HPDE6-E6E7 (cell line): ENCODE results near the gene SON.
A peak's percentile ranks its signal among the peaks of the same experiment; 100 is the strongest.
"Not testable (repeated sequence)": the region's sequence is repeated elsewhere in the genome, so short reads cannot be mapped to it uniquely, and the experiment has no call there.

Experiments
- DNase-seq: peaks from one replicate; pipeline ENCODE4 v3.0.0; 2011; ENCODE audit warnings: missing footprints; ENCODE audit errors: extremely low spot score

SON gene, protein sequence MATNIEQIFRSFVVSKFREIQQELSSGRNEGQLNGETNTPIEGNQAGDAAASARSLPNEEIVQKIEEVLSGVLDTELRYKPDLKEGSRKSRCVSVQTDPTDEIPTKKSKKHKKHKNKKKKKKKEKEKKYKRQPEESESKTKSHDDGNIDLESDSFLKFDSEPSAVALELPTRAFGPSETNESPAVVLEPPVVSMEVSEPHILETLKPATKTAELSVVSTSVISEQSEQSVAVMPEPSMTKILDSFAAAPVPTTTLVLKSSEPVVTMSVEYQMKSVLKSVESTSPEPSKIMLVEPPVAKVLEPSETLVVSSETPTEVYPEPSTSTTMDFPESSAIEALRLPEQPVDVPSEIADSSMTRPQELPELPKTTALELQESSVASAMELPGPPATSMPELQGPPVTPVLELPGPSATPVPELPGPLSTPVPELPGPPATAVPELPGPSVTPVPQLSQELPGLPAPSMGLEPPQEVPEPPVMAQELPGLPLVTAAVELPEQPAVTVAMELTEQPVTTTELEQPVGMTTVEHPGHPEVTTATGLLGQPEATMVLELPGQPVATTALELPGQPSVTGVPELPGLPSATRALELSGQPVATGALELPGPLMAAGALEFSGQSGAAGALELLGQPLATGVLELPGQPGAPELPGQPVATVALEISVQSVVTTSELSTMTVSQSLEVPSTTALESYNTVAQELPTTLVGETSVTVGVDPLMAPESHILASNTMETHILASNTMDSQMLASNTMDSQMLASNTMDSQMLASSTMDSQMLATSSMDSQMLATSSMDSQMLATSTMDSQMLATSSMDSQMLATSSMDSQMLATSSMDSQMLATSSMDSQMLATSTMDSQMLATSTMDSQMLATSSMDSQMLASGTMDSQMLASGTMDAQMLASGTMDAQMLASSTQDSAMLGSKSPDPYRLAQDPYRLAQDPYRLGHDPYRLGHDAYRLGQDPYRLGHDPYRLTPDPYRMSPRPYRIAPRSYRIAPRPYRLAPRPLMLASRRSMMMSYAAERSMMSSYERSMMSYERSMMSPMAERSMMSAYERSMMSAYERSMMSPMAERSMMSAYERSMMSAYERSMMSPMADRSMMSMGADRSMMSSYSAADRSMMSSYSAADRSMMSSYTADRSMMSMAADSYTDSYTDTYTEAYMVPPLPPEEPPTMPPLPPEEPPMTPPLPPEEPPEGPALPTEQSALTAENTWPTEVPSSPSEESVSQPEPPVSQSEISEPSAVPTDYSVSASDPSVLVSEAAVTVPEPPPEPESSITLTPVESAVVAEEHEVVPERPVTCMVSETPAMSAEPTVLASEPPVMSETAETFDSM (N-terminal part only)

DNA sequence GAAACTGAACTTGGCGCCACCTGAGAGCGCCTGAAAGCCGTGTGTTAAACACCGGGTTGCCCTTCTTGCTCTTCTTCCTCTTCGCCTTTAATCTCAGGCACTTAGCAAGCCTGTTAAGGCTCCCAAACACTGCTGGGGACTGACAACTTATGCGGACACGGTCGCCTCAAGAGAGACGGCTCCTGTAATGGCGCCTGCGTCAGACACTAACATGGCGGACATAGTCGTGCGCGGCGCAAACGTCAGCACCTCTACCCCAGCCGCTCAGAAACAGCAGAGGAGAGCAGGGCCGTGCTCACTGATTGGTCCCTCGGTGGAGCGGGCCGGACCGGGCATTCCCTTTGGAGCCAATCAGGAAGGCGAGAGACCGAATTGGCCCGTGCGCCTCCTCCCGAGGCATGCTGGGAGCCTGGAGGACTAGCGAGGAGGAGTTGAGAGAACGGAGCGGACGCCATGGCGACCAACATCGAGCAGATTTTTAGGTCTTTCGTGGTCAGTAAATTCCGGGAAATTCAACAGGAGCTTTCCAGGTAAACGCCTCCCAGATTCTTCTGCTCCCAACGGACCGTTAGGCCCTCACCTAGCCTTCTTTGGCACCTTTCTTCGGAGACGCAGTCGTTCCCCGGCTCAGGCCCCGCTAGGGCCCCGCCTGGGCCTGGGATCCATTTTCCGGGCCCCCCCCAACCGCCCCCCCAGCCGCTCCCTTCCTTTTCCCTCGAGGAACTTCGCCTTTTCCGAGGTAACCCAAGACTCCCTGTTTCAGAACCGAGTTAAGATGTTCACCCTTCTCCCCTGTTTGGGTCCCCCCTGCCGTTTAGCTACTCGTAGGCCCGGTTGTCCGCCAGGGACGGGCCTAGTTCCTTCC, at the start of gene SON:
Gene SON (plus strand): TSS at position 399 of the 865 bp plus-strand sequence. CDS start 55 bp downstream, at position 454.
- peak; percentile 94 for DNase-seq

DNA sequence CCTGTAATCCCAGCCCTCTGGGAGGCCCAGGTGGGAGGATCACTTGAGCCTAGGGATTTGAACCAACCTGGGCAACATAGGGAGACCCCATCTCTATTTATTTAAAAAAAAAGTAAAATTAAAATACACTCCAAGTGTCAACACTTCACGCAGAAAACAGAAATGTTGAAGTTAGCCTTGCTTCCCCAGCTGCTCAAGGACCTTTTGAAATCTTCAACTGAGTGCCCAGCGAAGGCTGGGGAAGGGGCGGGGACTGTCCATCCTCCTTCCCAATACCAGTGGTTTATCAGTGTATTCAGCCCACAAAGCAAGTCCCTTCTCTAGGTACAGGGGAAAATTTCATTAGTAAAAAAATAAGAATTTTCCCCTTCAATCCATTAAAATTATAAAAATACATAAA, 49.1 kb upstream of the SON start:
- DNase-seq = no peak

DNA sequence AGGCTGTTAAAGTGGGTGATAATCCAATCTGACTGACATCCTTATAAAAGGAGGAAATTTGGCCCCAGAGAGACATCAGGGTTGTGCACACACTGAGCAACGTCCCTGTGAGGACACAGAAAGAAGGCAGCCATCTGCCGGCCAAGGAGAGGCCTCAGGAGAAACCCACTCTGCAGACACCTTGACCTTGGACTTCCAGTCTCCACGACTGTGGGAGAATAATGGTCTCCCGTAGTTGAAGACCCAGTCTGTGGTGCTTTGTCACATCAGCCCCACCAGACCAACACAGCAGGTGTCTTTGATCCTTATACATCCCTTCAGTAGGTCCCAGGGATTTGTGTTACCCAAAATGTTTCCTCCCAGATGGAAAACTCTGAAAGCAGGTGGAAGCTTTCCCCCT, 47.1 kb upstream of the SON start:
- no peak for DNase-seq

DNA sequence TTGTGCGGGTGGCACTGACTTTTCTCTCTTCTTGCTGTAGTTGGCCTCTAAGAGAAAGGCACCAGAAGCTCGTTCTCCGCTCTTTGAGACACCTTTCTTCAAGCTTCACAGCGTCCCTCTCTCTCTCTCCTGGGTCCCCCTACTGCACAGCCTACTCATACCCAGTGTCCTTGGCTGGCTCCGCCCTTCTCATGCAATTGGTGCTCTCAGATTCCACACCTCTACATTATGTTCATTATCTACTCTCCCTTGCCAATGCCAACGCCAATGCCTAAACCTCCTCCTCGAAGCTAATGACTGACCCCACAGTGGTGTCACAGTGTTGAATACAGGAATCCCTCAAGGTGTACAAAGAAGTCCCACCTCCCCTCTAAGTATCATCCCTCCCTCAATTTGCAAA, 46.5 kb upstream of the SON start:
- DNase-seq = no peak

DNA sequence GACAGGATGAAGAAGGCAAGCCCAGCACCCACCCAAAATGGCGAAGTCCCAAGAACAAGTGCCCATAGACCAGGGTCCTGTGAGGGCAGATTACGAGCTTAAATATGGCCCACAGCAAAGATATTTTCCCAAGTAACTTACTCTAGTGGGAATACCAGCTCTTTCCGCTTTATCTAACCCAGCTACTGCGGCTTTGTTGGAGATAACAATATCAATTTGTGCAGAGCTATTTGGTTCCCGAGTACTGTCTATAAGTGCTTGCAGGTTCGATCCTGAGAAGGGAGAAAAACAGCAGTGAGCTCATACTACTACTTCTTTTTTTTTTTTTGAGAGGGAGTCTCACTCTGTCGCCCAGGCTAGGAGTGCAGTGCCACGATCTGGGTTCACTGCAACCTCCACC, 37.0 kb upstream of the SON start:
- DNase-seq = no peak

DNA sequence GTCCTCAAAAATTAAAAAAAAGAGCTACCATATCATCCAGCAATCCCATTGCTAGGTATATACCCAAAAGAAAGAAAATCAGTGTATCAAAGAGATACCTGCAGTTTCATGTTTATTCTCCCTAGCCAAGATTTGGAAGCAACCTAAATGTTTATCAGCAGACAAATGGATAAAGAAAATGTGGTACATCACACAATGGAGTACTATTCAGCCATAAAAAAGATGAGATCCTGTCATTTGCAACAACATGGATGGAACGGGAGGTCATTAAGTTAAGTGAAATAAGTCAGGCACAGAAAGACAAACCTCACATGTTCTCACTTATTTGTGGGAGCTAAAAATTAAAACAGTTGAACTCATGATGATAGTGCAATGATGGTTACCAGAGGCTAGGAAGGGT, 35.8 kb upstream of the SON start:
- DNase-seq = not testable (repeated sequence)

DNA sequence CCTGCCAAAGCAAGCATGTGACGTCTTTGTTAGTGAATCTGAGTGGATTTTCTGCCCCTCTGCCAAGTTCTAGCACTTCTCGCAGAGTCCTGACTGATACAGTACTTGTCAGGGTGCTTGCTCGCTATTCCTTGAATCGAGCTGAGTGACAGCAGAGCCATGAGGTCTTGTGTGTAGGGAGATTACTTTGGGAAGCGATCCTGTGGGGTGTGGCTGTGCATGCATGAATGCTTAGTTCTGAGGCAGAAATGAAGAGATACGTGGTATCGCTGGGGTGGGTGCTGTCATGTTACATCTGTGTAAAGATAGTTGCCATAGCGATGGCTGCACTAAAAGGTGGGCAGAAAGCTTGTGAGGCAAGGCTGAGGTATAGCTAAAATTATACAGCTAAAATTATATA, 32.0 kb upstream of the SON start:
- DNase-seq = no peak

DNA sequence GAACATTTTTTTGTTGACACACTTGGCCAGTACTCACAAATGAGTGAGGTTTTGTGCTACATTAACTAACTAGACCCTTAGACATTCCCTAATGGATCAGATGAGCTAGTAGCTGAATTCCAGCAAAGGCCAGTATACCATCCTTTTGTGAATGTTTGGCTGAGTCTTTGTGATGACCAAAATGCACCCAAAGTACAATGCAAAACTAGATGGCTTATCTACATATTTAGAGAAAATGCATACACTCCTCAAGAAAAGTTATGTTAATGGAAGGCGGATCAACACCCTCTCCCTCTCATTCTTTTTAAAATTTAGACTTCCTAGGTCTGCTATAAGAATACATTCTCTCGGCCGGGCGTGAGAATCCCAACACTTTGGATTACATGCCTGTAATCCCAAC, 31.2 kb upstream of the SON start:
- DNase-seq = no peak

DNA sequence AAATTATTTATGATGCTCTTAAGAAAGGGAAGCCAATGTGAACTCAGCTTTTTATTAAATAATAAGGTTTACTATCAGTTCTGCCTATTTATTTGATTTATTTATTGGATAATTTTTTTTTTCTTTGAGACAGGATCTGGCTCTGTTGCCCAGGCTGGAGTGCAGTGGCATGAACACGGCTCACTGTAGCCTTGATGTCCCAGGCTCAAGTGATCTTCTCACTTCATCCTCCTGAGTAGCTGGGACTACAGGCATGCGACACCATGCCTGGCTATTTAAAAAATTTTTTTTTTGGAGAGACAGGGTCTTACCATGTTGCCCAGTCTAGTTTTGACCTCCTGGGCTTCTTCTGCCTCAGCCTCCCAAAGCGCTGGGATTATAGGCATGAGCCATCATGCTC, 30.4 kb upstream of the SON start:
- no peak for DNase-seq

DNA sequence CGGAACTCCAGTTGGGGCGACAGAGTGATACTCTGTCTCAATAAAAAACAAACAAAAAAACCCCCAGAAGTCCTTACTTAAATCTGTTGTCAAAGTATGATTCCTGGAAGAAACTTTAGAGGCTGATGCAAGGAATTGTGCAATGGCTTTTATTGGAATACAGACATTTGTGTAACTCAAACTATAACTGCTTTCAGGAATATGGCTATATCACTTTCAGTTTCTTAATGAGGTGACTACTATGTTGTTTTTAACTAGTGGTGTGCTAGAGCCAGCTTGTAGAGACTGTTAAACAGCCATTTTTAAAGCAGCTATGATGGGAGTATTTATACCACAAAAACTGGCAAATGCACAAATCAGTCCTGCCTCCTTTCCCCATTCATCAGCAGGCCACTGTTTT, 28.6 kb upstream of the SON start:
- no peak for DNase-seq

DNA sequence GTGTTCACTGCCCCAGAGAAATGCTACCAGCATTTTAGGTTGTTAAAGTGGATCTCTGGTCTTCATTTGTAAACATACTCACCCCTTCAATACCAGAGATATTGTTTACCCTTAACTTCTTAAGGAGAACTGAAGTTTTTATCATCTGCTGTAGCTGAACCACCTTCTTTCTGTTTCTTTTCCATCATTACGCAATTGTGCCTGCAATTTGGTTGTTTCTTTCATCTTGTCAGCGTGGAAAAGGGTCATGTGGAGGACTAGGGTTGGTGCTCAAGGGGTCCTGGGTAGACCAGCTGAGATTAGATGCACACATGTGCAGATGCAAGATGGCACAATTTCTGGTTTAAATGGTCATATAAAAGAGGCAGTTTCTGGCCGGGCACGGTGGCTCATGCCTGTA, 23.9 kb upstream of the SON start:
- no peak for DNase-seq

DNA sequence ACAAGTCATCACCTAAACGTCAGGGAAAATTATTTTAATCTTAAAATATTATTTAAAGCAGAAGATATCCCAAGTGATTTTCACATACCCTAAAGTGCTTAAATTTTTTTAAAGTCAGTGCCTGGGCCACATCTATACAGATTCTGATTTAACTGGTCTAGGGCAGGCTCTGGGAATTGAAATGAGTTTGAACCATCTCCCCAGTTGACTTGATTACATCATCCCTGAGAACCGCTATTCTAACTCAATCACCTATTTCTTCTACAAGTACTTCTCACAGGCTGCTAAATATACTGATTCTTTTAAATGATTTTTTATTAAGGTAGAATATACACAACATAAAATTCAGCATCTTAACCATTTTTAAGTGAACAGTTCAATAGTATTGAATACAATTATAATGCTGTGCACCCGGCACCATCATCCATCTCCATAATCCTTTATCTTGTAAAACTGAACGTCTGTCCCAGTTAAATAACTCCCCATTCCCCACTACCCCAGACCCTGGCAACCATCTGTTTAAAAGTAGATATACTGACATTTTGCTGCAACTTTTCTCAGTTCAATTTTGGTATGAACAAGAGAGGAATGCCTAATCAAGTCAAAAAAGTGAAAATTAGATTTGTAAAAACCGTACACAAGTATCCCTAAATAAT, 20.4 kb upstream of the SON start:
- no peak for DNase-seq

DNA sequence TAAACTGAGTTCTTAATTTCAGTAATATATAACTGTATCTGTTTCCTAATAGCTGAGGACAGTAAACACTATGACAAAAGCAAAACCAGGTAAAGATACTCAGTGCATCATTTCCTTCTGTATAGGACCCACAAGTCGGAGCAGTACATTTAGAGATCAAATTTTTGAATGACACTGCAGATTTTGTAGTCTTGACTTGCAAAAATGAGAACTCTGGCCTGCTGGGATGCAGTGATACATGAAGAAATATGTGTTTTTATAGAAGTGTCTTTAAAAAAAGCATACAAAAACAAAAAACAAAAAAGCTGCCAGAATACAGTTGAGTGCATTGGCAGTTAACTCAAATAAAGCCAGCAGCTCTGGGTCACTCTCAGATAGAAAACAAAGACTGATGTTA, 19.9 kb upstream of the SON start:
- DNase-seq = no peak

DNA sequence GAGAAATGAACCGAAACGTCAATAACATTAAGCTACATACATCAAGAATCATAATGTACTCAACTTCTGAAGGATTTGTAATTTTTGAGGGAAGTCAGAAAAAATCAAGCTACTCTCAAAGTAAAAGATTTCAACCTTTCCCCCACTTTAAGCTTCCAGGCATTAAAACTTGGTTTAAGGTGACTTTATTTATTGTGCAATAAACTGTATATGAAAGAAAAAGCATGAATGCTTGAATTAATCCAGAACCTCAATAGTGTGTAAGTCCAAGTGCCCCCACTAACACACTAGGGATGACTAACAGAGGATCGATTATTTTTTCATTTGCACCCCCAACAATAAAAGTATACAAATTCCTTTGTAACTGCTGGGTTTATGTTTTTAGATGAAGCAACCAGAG, 11.8 kb upstream of the SON start:
- no peak for DNase-seq

DNA sequence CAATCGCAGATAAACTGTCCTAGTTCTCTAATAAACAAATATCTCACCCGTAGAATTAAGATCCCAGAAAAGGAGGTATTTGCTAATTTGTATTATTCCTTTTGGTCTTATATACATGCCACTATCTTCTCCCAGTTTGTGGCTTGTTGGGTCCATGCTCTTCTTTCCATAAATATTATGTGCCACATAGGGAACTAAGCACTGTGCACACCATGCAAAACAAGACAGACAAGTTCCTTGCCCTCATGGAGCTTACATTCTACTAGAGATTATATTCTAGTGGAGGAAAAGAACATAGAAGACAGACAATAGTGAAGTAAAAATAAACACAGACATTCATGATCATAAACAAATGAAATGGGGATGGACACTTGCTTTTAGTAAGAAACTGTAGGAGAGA, 5.6 kb upstream of the SON start:
- DNase-seq = no peak

DNA sequence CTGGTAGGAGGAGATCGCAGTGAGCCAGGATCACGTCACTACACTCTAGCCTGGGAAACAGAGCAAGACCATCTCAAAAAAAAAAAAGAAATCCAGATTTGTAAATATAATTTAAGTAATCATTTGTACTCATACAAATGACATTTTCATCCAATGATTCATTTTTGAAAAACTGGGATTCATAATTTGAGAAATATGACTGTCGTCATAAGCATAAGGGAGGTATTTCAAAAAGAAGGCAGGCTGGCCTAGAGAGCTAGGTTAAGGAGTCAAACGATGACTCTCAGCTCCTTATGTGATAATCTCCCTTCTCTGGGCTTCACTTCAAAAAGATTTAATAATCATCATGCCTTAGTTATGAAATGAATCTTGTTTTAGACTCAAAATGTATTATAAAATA, 3.2 kb upstream of the SON start:
- no peak for DNase-seq

DNA sequence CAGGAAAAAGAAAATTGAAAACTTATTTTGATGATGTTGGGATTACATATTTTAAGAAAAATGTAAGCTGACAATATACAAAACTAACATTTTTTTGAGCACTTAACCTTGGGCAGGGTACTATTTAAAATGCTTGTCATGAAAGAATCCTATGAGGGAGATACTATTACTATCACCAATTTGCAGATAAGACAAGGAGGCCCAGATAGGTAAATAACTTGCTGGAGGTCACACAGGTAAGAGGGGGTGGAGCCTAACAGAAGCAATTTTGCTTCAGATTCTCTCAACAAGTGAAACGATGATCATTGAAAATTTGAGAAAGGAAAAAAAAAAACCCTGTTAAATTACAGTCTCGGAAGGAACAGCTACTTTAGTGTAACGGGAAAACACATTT, 2.1 kb upstream of the SON start:
- DNase-seq = no peak

DNA sequence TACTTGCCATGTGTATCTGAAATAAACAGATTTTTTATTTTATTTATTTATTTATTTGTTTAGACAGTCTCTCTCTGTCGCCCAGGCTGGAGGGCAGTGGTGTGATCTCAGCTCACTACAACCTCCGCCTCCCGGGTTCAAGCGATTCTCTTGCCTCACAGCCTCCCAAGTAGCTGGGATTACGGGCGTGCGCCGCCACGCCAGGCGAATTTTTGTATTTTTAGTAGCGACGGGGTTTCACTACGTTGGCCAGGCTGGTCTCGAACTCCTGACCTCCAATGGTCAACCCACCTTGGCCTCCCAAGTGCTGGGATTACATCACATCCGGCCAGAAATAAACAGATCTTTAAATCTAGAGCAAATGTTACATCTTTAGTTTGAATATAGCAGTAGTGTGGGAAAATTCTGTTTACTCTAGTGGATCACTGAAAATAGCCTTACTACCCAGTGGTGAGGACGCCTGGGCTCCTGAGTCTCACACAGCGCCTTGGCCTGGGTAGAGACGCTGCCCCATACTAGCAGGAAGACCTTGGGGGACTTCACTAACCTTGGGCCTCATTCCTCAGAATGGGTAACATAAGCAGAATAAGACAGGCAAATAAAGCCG, 1.6 kb upstream of the SON start:
- no peak for DNase-seq

DNA sequence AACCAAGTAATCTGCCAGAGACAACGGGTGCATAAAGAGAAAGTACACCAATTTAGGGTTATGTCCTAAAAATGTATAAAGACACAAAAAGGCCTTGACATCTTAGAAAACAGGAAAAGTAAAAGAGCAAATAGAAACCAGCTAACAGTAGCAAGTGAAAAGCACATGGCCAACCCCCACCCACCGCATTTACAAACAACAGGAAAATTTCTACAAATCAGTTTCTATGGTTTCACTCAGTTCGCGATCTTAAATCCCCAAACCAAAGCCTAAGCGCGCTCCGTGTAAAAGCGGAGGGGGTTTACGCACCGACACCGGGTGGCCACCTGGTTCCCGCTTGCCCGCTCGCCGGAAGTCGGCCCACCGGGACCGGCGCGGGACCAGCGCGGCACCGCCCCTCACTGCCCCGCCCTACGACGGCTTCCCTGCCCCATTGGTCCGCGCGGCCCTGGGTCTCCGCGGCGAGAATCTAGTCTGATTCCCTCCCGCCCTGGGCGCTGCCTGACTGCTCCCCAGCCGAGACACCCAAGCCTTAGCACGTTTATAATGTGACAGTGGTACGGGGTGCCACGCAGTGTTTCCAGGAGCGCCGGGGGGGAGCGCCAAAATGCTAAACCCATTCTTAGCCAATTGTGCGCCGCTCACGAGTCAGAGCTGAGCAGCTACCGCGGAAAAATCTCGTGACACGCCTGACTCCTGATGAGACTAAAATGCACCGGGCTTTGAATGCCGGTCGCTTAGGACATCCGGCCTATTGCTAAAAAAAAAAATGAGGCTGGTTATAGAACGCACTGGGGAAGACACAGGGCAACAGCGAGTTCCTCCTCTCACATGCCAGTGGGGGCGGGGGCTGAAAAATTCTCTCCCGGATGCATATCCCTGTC, 840 bp upstream of the SON start, which contains the start of gene GART:
Gene GART (minus strand): TSS at position 362 of the 884 bp plus-strand sequence. CDS start 2,802 bp downstream, outside the sequence.
- DNase-seq = peak; percentile 61
